Activated CD8-positive, alpha-beta memory T cell treated with anti-CD3 and anti-CD28 coated beads, Interleukin-2, amount 50 U/mL, for 24 hours (primary cell): ENCODE data around the gene AIP.
A peak's percentile ranks its signal among the peaks of the same experiment; 100 is the strongest.
"Not testable (repeated sequence)": the region's sequence is repeated elsewhere in the genome, so short reads cannot be mapped to it uniquely, and the experiment has no call there.

ENCODE experiments used
- DNase-seq: peaks from one replicate; pipeline ENCODE4 v3.0.0-alpha.2; 2020; ENCODE audit errors: extremely low read depth

The AIP gene

GRCh38 chr11:67468759-67469507 lies 13.9 kb upstream of the AIP start, which contains the start of gene TMEM134:
TMEM134 (minus strand) TSS chr11:67469251; CDS start chr11:67469192, 59 bp downstream.
- DNase-seq = peak; percentile 64

GRCh38 chr11:67469508-67469811 lies 13.4 kb upstream of the AIP start:
- no peak for DNase-seq

- no peak for DNase-seq
Measured at GRCh38 chr11:67470337-67471002, 12.4 kb upstream of the AIP start.

- DNase-seq = no peak
Measured at GRCh38 chr11:67472882-67473281, 9.9 kb upstream of the AIP start.

GRCh38 chr11:67476692-67477091 lies 6.1 kb upstream of the AIP start:
- not testable (repeated sequence) for DNase-seq

GRCh38 chr11:67477344-67478050 lies 5.3 kb upstream of the AIP start:
- DNase-seq = not testable (repeated sequence)

- DNase-seq = no peak
Measured at GRCh38 chr11:67482275-67482826, 475 bp upstream of the AIP start.

- no peak for DNase-seq
Measured at GRCh38 chr11:67483831-67484665, 1.2 kb downstream of the AIP start.

- no peak for DNase-seq
Measured at GRCh38 chr11:67484847-67485311, 2.1 kb downstream of the AIP start.

GRCh38 chr11:67485873-67486361 lies 3.1 kb downstream of the AIP start:
- DNase-seq = not testable (repeated sequence)

- DNase-seq = no peak
Measured at GRCh38 chr11:67486481-67487195, 3.8 kb downstream of the AIP start.

GRCh38 chr11:67489203-67489884 lies 6.5 kb downstream of the AIP start:
- no peak for DNase-seq

GRCh38 chr11:67489885-67490726 lies 7.3 kb downstream of the AIP start:
- DNase-seq = no peak

- DNase-seq = no peak
Measured at GRCh38 chr11:67490727-67491065, 7.9 kb downstream of the AIP start.

- DNase-seq = no peak
Measured at GRCh38 chr11:67491276-67492068, 8.6 kb downstream of the AIP start.

- no peak for DNase-seq
Measured at GRCh38 chr11:67492069-67492727, 9.4 kb downstream of the AIP start.

GRCh38 chr11:67492801-67493547 lies 10.1 kb downstream of the AIP start:
- DNase-seq = no peak
